BLaER1 treated with 17β-estradiol and CSF1 and Interleukin-3, amounts not matched to agents 10 nM and 100 nM (cell line): ENCODE results near the gene OTOP2.

Source experiments
- H3K27ac ChIP-seq, 11 experiments: shearing (Covaris generic); formaldehyde crosslinking; 2 replicates each; pipeline ENCODE4 v1.8.1; 2022
- H3K27me3 ChIP-seq, 11 experiments: shearing (Covaris generic); formaldehyde crosslinking; 2 replicates each; pipeline ENCODE4 v1.8.1; 2022
- H3K36me3 ChIP-seq, 11 experiments: shearing (Covaris generic); formaldehyde crosslinking; 2 replicates each; pipeline ENCODE4 v1.8.1; 2022
- H3K4me1 ChIP-seq, 10 experiments: shearing (Covaris generic); formaldehyde crosslinking; 2 replicates each; pipeline ENCODE4 v1.8.1; 2022
- H3K4me2 ChIP-seq, 11 experiments: shearing (Covaris generic); formaldehyde crosslinking; 2 replicates each; pipeline ENCODE4 v1.8.1; 2022
- H3K4me3 ChIP-seq, 10 experiments: shearing (Covaris generic); formaldehyde crosslinking; 2 replicates each; pipeline ENCODE4 v1.8.1; 2022
- H3K9ac ChIP-seq, 11 experiments: shearing (Covaris generic); formaldehyde crosslinking; 2 replicates each; pipeline ENCODE4 v1.8.1; 2022
- H3K9me3 ChIP-seq, 11 experiments: shearing (Covaris generic); formaldehyde crosslinking; replicated peaks in 1 of 11; 2 replicates each; pipeline ENCODE4 v1.8.1; 2022
- H4K20me1 ChIP-seq, 11 experiments: shearing (Covaris generic); formaldehyde crosslinking; 2 replicates each; pipeline ENCODE4 v1.8.1; 2022
- Cebpa-rat ChIP-seq, 11 experiments: shearing (Covaris generic); IDR thresholded peaks; 2 replicates each; pipeline ENCODE4 v1.8.1; 2022

OTOP2 gene

DNA sequence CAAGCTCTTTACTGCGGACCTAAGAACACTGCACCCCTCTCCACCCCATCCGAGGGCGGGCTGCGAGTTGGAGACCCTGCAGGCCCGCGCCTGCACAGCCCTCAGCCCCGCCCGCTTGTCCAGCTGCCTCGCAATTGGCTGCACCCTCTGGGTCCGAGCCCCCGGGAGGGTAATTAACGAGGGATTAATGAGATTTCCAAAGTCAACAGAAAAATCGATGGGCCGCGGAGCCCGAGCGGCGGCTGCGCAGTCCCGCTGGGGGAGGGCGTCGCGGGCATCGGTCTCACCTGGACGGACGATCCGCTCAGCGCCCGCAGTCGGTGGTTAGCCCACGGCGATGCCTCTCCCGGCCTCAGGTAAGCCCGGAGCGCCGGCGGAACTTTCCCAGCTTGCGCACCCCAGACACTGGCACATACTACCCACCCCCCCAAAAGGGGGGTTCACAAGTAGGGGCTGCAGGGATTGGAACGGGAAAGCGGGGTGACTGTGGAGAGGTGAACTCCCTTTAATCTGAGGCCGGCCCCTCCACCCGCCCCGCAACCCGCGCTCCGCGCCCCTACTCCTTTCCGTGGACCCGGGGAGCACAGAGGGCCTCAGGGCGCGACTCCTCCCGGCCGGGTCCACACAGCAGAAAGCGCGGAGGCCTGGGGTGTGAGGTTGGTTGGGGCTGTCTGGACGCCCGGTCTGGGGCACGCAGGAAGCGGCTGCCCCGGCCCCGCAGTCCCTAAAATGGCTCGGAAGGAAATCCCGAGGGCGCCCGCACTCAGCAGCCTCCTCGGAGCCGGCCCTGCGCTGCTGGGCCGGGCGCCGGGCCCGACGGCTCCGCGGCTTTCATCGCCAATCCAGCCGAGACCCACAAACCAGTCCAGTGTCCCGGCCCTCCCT lies 11.8 kb downstream of the OTOP2 start, which contains the start of gene OTOP3:
Gene OTOP3 (plus strand): TSS at position 314 of the 885 bp plus-strand sequence. CDS start 24 bp downstream, at position 338.
- Histone ChIP-seq H3K4me2 (no peak within 1 kb of the TSS), H3K27me3 (peaks cover 49 to 73% (median 65%) of the 10 kb centered on the region in 11 experiments), H3K4me1 (peaks cover 0 to 8% (median 6%) of the 10 kb centered on the region in 10 experiments; a peak in 8 of 20 replicates), H3K27ac (no peak within 1 kb of the TSS), H3K9ac (no peak within 1 kb of the TSS), H4K20me1 (peaks cover 0 to 12% (median 0%) of the 10 kb centered on the region in 11 experiments; a peak in 4 of 22 replicates), H3K36me3 (no peaks in the 10 kb centered on the region), H3K9me3 (no peaks in the 10 kb centered on the region), H3K4me3 (no peak within 1 kb of the TSS)
- no peak for TF ChIP-seq Cebpa-rat (IDR thresholded peaks at IDR 0.05)

DNA sequence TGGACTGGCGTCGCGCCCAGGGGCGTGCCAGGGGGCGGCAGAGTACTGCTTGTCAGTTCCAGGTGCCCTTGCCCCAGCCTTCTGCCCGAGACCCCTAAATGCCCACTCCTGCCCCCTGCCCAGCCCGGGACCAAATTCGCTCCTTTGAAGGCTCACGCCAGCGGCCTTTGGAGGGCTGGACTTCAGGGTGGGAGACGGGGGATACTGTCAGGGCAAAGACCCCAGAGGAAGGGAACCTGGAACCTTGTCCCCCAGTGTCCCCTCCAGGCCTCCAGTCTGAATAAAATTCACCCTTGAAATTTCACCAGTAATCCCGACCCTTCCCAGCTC lies 12.4 kb downstream of the OTOP2 start:
- H4K20me1 ChIP-seq: peaks cover 0 to 12% (median 0%) of the 10 kb centered on the region in 11 experiments; a peak in 4 of 22 replicates
- no peak for TF ChIP-seq Cebpa-rat (IDR thresholded peaks at IDR 0.05)
- no peak overlapping the region for H3K4me2 ChIP-seq
- H3K4me1 ChIP-seq: peaks cover 0 to 8% (median 6%) of the 10 kb centered on the region in 10 experiments; a peak in 8 of 20 replicates
- H3K4me3 ChIP-seq: no peak overlapping the region
- H3K27me3 ChIP-seq: peaks cover 49 to 73% (median 65%) of the 10 kb centered on the region in 11 experiments
- H3K9me3 ChIP-seq: no peaks in the 10 kb centered on the region
- H3K27ac ChIP-seq: no peak overlapping the region
- no peak overlapping the region for H3K9ac ChIP-seq
- H3K36me3 ChIP-seq: no peaks in the 10 kb centered on the region

DNA sequence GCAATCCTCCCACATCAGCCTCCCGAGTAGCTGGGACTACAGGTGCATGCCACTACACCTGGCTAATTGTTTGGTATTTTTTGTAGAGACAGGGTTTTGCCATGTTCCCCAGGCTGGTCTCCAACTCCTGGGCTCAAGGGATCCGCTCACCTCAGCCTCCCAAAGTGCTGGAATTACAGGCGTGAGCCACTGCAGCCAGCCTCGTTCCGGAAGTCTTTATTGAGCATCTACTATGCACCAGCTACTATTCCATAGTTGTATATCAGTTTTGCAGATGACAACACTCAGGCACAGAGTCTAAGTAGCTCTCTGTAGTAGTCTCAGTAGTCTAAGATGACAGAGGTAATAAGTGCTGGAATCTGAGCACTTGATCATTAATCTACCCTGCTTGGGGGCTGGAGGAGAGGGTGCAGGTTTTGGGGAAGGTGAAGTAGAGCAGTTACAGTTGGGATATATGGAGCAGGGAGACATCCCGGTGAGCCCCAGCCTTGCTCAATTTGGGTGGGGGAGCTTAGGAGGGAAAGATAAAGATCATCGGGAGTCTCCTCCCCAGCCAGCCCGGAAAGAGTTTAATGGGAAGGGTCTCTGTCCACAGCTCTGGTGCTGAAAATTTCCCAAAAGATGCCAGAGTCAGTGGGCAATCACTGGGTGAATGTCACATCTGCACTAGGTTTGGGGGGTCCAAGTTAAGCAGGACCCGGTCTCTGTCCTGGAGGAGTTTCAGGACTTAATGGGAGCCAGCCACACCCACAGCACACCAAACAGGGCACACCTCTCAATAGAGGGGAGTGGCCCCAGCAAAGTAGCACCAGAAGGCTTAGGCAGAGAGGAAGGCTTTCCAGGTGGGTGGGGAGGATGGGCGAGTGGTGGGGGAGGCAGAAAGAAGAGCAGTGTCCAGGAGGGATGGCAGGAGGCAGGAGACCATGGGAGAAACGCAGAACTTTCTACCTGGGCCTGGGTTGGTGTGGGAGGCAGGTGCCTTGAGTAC lies 13.3 kb downstream of the OTOP2 start:
- no peak overlapping the region for H3K4me2 ChIP-seq
- no peaks in the 10 kb centered on the region for H3K9me3 ChIP-seq
- no peak overlapping the region for H3K9ac ChIP-seq
- peaks cover 0 to 14% (median 7%) of the 10 kb centered on the region in 10 experiments; a peak in 12 of 20 replicates for H3K4me1 ChIP-seq
- no peaks in the 10 kb centered on the region for H3K36me3 ChIP-seq
- H3K4me3 ChIP-seq: no peak overlapping the region
- H3K27me3 ChIP-seq: peaks cover 49 to 69% (median 64%) of the 10 kb centered on the region in 11 experiments
- peaks cover 0 to 12% (median 0%) of the 10 kb centered on the region in 11 experiments; a peak in 4 of 22 replicates for H4K20me1 ChIP-seq
- no peak overlapping the region for H3K27ac ChIP-seq
- no peak for TF ChIP-seq Cebpa-rat (IDR thresholded peaks at IDR 0.05)

DNA sequence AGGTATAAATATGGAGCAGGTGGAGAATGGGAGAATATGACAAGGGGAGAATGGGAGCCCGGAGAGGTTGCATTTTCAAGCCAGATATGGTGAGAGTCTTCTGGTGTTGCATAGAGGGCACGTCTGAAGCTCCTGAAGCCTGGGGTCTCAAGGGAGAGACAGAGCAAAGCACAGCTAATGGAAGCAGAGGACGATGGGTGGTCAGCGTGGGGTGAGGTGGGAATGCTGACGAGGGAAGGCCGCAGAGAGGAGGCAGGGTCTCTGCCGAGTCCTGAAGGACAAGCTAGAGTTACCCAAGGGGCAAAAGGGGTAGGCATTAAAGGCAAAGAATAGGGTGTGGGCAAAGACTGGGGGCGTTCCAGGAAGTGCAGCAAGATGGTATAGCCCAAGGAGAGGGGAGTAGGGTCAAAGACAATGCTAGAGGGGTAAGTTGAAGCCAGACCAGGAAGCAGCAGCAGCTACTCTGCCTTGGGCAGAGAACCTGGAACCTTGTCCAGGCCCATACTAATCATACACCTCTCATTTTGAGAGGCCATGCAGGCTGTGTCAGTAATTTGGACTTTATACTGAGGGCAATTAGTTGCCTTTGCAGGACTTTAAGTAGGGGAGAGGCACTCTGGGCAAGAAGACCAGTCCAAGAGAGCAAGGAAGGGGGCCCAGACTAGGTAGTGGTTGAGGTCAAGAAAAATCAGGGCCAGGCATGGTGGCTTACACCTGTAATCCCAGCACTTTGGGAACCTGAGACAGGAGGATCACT lies 14.3 kb downstream of the OTOP2 start:
- no peak overlapping the region for H3K4me3 ChIP-seq
- TF ChIP-seq Cebpa-rat (IDR thresholded peaks at IDR 0.05): no peak
- no peak overlapping the region for H3K27ac ChIP-seq
- H3K9ac ChIP-seq: no peak overlapping the region
- peaks cover 0 to 12% (median 0%) of the 10 kb centered on the region in 11 experiments; a peak in 4 of 22 replicates for H4K20me1 ChIP-seq
- H3K36me3 ChIP-seq: no peaks in the 10 kb centered on the region
- peaks cover 49 to 59% (median 55%) of the 10 kb centered on the region in 11 experiments for H3K27me3 ChIP-seq
- H3K4me1 ChIP-seq: peaks cover 0 to 24% (median 8%) of the 10 kb centered on the region in 10 experiments; a peak in 12 of 20 replicates
- no peak overlapping the region; a peak in 1 of 22 replicates for H3K4me2 ChIP-seq
- H3K9me3 ChIP-seq: no peaks in the 10 kb centered on the region

DNA sequence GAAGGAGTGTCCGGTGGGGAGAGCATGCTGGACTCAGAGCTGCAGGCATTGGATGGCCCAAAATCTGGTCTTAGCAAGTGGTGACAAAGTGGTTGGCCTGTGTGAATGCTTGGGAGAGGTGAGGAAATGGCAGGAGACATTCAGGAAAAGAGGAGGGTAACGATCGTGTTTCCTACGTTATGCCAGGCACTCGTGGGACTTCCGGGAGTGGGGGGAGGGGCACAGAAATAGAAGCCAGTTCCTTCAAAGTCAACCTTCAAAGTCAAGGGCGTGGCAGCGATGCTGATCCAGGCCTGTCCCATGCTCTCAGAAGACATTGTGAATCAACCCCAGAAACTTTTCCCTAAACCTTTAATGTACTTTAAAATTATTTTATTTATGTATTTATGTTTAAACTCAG lies 15.5 kb downstream of the OTOP2 start:
- Histone ChIP-seq H3K9me3 (no peaks in the 10 kb centered on the region), H4K20me1 (peaks cover 0 to 12% (median 0%) of the 10 kb centered on the region in 11 experiments; a peak in 3 of 22 replicates), H3K9ac (no peak overlapping the region), H3K4me1 (peaks cover 0 to 24% (median 8%) of the 10 kb centered on the region in 10 experiments; a peak in 12 of 20 replicates), H3K36me3 (no peaks in the 10 kb centered on the region), H3K4me2 (peak overlapping the region in 8 of 11 experiments; percentile 10 to 48 (median 37); a peak in 11 of 22 replicates), H3K4me3 (no peak overlapping the region), H3K27ac (no peak overlapping the region), H3K27me3 (peaks cover 42 to 48% (median 43%) of the 10 kb centered on the region in 11 experiments)
- TF ChIP-seq Cebpa-rat (IDR thresholded peaks at IDR 0.05): no peak

DNA sequence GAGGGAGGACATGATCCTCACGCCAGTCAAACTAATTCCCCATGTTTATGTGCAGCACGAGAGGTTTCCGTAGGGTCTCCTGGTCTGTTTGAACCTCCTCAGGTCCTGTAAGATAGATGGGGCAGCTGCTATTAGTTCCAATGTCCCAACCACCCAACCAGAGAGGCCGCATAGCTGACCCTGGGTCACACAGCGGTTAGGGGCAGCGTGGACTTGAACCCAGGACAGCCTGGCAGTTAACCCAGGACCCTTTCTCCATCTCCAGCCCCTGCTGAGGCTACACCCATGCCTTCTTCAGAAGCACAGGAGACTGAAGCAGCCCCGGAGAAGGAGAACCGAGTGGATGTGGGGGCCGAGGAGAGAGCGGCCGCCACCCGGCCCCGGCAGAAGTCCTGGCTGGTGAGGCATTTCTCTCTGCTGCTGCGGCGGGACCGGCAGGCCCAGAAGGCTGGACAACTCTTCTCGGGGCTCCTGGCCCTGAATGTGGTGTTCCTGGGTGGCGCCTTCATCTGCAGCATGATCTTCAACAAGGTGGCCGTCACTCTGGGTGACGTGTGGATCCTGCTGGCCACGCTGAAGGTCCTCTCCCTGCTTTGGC lies 17.2 kb downstream of the OTOP2 start:
- H3K36me3 ChIP-seq: no peaks in the 10 kb centered on the region
- no peak overlapping the region for H3K9ac ChIP-seq
- H3K27me3 ChIP-seq: peaks cover 25 to 31% (median 26%) of the 10 kb centered on the region in 11 experiments
- peaks cover 0 to 5% (median 0%) of the 10 kb centered on the region in 11 experiments; a peak in 3 of 22 replicates for H4K20me1 ChIP-seq
- no peak for TF ChIP-seq Cebpa-rat (IDR thresholded peaks at IDR 0.05)
- H3K4me3 ChIP-seq: no peak overlapping the region
- no peaks in the 10 kb centered on the region for H3K9me3 ChIP-seq
- H3K4me1 ChIP-seq: peaks cover 0 to 24% (median 8%) of the 10 kb centered on the region in 10 experiments; a peak in 12 of 20 replicates
- H3K27ac ChIP-seq: no peak overlapping the region
- H3K4me2 ChIP-seq: no peak overlapping the region

DNA sequence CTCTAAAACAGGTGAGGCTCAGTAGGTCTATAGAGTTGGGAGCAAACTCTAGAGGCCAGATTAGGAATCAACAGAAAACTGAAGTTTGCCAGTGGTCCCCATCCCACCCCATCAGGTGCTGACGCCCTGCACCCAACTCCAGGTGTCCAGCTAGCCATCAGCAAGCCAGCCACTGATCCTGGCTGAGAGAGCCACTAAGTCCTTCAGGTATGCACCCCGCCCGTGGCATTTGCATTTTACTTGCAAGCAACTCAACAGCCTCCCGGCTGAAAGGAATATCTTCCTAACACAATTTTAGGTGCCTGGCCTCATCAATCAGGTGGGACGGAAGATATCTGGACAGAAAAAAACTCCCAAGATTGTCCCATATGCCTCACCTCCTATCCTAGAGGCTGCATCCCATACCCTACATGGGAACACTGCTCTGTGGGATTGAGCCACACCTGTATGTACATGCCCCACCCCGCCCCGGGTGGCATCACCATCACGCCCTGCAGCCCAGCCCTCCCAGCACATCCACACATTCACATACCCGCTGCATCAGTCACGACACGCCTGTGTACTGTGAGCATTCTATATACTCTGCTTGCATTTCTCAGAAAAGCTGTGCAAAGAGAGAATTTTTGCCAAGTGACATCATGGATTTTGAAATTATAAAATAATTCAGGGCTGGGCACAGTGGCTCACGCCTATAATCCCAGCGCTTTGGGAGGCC lies 19.9 kb downstream of the OTOP2 start:
- TF ChIP-seq Cebpa-rat (IDR thresholded peaks at IDR 0.05): no peak
- H3K27ac ChIP-seq: no peak overlapping the region
- no peaks in the 10 kb centered on the region for H3K9me3 ChIP-seq

More for the DNA sequence above, 19.9 kb downstream of the OTOP2 start:
- H3K36me3 ChIP-seq: no peaks in the 10 kb centered on the region
- peaks cover 0 to 4% (median 0%) of the 10 kb centered on the region in 11 experiments; a peak in 5 of 22 replicates for H3K27me3 ChIP-seq
- H3K9ac ChIP-seq: no peak overlapping the region
- H3K4me1 ChIP-seq: peaks cover 0 to 24% (median 8%) of the 10 kb centered on the region in 10 experiments; a peak in 12 of 20 replicates
- no peak overlapping the region for H3K4me2 ChIP-seq
- H4K20me1 ChIP-seq: no peaks in the 10 kb centered on the region; a peak in 1 of 22 replicates
- no peak overlapping the region for H3K4me3 ChIP-seq
